Measurements from ENCODE around the gene XRCC5. TPM values are rescaled to one million over a fixed set of nuclear protein-coding genes. Genes with fewer than 3 reads are reported as not detected.

XRCC5 gene
- total RNA-seq, 1 experiment from 2014 or later, result 224 TPM

DNA sequence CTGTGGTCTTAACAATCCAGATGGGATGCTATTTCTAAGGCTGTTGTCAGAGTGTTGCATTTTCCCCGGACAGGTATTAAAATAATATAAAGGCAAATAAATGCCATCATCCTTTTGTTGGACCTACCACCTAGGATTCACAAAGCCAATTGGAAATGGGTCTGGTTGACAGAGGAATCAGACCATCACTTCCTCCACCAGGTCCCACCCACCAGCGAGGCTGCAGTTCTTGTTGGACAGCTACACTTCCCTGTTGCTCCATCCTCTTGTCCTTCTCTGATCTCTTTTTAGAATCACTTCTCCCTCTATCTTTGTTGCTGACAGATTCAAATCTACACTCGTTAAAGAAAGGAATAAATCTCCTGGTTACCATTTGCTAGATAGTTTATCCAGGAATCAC is 26.3 kb upstream of the XRCC5 start:
- DNase-seq (ENCODE audit: low read depth), result peak; percentile 53
- in situ Hi-C loops (cut with HindIII; ENCODE audit: low pct_unique_long_range_greater_than_20kb, low sequenced_read_pairs), result no loop called here

DNA sequence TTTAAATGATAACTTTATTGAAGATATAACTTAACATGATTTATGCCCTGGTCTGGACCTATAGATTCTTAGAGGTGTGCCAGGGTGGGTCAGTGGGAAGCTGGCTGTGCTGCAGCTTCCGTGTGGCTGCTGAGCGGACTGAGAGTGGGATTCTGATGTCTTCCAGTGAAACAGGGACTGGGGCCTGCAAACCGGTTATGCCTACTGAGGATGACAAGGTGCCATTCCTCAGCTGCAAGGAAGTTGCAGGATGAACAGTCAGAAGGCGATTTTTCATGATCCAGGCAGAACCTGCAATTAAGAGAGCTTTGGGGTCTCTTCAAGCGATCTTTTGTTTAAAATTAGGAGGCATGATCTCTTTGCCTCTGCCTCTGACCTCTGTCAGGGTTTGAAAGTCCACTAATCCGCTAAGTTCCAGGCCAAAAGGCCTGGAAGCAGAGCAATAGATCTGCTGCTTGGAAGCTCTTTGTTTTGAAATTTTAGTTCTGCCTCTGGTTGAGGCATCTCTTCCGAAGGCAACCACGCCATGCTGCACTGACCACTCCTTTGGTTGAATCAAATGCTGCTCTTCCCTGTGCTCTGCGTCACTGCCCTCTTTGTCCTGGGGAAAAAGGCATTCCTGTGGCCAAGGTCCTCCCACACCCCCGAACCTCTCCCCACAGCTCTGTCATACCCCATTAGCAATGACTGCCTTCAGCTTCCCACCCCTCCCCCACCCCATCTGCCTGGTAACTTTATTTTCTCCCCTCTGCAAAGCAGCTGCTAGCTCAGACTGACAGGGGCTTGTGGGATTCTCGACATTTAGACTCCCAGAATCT is 25.5 kb upstream of the XRCC5 start:
- in situ Hi-C loops (cut with HindIII; ENCODE audit: low pct_unique_long_range_greater_than_20kb, low sequenced_read_pairs), result no loop called here
- DNase-seq (ENCODE audit: low read depth), result peak; percentile 88

DNA sequence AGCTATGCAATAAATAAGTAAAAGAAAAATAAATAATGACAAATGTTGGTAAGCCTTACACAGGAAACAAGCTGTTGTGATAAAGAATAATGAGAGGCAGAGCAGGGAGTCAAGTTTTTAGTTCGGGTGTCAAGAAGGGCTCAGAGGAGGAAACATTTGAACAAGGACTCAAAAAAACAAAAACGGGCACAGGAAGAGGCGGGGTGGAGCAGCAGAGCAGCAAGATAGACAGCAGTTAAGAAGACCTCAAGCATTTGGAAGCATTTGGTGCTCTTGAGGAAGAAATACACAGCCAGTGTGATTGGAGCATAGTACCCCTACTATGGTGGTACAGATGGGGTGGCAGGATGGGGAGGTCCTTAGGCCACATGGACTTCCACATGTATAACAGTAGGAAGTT is 24.6 kb upstream of the XRCC5 start:
- peak; percentile 39 for DNase-seq (ENCODE audit: low read depth)
- in situ Hi-C loops (cut with HindIII; ENCODE audit: low pct_unique_long_range_greater_than_20kb, low sequenced_read_pairs), result no loop called here

DNA sequence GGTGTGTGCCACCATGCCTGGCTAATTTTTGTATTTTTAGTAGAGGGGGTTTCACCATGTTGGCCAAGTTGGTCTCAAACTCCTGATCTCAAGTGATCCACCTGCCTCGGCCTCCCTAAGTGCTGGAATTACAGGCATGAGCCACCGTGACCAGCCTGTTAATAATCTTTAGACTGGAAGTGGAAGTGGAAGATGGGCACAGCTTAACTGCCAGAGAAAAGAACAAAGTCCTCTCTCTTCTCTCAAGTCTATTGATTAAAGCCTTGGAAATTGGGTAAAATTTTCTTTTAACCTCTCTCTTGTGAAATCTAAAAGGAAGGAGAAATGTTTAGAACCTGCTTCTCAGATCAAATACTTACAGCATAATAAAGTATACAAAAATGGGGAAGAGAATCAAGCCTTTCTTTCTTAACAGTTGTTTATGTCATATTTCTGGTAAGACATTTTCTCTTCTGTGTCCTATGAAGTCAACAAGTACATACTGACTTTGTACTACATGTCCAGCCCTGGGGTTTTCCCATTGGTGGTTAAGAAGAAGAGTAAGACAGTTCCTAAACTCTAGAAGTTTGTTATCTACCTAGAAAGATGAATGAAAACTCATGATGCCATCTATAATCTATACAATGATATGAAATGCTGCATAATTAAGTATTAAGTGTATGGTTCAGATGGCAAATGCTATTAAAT is 22.8 kb upstream of the XRCC5 start:
- in situ Hi-C loops (cut with HindIII; ENCODE audit: low pct_unique_long_range_greater_than_20kb, low sequenced_read_pairs), result no loop called here
- DNase-seq (ENCODE audit: low read depth), result no peak

DNA sequence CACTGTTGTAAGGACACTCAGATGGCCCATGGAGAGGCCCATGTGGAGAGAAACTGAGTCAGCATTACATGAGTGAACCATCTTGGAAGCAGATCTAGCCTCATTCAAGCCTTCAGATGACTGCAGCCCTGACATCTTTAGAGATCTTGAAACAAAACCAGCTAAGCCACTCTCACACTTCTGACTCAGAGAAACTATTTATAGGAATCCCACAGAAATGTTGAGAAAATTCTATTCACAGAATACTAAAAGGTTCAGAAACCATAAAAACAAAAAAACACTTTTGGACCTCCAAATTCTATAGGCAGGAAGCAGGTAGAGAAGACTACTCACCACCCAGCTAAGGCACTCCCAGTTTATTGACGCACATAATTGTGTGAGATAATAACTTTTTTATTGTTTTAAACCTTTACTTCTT is 18.8 kb upstream of the XRCC5 start:
- in situ Hi-C loops (cut with HindIII; ENCODE audit: low pct_unique_long_range_greater_than_20kb, low sequenced_read_pairs), result no loop called here
- DNase-seq (ENCODE audit: low read depth), result no peak

DNA sequence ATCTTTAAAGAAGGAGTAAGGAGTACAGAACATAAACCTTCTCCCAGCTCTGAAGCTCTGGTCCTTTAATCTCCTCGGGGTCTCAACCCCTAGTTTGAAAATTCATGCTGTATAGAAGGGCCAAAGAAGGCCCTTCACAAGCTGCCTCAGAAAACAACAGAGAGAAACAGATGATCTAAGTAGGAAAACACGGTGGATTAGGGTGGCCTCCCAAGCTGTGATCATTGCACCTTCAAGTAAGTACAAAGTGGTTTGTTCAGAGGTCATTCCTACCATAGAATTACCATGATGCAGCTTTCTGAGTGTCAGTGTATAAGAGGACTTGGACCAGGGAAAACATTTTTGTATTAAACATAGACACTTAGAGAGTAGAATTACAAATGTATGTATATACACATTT is 16.5 kb upstream of the XRCC5 start:
- in situ Hi-C loops (cut with HindIII; ENCODE audit: low pct_unique_long_range_greater_than_20kb, low sequenced_read_pairs), result no loop called here

DNA sequence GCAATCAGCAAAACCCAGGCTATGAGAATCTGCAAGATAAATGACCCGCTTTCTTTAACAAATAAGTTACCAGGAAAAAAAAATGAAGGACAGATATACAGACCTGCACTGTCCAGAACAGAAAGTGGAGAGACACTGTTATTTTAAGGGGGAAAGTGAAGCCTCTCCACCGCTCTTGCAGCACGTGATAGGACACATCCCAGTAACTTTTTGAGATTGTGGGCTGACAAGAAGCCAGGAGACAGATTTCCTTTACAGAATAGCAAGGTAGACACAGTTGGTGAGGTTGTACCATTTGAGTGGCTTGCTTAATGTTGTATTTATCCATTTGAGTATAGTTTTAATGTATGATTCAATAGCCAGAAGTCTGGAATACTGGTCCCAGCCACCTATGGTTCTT is 14.4 kb upstream of the XRCC5 start:
- no peak for DNase-seq (ENCODE audit: low read depth)
- in situ Hi-C loops (cut with HindIII; ENCODE audit: low pct_unique_long_range_greater_than_20kb, low sequenced_read_pairs), result no loop called here

More for the DNA sequence above, 16.5 kb upstream of the XRCC5 start:
- no peak for DNase-seq (ENCODE audit: low read depth)

DNA sequence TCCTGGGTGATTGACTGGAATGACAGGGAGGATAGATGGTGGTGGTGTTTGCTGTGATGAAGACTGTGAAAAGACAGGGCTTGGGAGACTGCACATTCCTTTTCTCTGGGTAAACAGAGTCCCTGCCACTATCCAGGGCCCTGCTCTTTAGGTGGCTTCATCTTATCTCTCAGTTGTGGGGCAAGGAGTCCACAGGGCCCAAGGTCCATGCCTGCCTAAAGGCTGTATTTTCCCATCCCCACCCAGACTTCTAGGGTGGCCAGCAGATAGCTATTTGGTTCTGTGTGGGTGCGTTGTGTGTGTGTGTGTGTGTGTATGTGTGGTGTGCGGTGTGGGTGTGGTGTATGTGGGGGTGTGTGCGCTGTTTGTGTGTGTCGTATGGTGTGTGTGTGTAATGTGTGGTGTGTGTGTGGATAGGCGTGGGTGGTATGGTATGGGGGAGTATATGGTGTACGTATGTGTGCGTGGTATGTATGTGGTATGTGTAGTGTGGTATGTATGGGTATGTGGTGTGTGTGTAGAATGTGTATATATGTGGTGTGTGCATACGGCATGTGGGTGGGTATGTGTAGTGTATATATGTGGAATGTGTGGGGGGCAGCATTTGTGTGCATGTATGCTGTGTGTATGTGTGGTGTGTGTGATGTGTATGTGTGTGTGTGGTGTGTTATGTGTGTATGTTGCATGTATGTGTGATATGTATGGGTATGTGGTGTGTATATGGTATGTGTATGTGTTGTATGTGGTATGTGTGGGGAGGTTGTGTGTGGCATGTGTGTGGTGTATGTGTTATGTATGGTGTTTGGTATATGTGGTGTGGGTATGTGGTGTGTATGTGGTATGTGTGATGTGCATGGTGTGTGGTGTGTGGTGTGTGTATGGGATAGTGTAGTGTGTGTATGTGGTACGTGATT is 10.5 kb upstream of the XRCC5 start:
- DNase-seq (ENCODE audit: low read depth), result no peak
- in situ Hi-C loops (cut with HindIII; ENCODE audit: low pct_unique_long_range_greater_than_20kb, low sequenced_read_pairs), result no loop called here

DNA sequence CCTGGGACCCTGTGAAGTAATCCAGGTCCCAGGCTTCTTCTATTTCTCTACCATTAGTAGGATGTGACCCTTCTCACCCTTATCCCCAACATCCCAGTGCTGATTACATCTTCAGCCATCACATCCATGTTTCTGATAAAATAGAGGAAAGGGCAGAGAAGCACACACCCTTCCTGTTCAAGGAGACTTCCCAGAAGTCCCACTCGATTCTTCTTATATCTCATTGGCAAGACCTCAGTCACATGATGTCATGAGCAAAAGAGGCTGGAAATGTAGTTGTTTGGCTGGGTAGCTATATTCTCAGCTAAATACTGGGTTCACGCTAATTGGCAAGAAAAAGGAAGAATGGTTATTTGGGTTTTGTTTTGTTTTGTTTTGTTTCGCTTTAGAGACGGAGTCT is 8.0 kb upstream of the XRCC5 start:
- in situ Hi-C loops (cut with HindIII; ENCODE audit: low pct_unique_long_range_greater_than_20kb, low sequenced_read_pairs), result no loop called here
- no peak for DNase-seq (ENCODE audit: low read depth)

DNA sequence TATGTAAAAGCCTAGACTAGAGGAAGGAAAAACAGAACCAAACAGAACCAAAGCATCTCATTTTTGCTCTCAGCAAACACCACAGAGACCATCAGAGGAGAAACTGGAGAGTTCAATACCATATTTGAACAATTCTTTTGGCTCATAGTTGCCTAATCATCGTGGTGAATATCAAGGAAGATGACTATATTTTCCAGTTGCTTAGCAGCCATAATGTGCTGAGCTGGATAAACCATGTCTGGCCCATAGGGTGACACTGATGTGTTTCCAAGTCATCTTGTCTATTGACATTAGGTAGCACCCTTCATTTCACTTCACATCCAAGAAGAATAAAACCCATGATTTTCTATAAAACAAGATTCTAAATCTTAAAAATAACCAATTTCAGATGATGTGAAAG is 5.9 kb upstream of the XRCC5 start:
- in situ Hi-C loops (cut with HindIII; ENCODE audit: low pct_unique_long_range_greater_than_20kb, low sequenced_read_pairs), result no loop called here
- DNase-seq (ENCODE audit: low read depth), result no peak

DNA sequence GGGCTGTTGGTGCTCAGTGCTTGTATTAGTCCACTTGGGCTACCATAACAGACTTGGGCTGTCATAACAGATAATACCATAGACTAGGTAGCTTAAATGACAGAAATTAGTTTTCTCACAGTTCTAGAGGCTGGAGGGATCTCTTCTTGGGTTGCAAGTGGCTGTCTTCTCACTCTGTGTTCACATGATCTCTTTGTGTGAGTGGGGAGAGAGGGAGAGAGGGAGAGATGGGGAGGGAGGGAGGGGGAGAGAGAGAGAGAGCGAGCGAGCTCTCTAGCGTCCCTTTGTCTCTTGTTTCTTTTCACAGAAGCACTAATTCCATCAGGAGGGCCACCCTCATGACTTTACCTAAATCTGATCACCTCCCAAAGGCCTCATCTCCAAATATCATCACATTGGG is 4.5 kb upstream of the XRCC5 start:
- no peak for DNase-seq (ENCODE audit: low read depth)
- in situ Hi-C loops (cut with HindIII; ENCODE audit: low pct_unique_long_range_greater_than_20kb, low sequenced_read_pairs), result no loop called here

DNA sequence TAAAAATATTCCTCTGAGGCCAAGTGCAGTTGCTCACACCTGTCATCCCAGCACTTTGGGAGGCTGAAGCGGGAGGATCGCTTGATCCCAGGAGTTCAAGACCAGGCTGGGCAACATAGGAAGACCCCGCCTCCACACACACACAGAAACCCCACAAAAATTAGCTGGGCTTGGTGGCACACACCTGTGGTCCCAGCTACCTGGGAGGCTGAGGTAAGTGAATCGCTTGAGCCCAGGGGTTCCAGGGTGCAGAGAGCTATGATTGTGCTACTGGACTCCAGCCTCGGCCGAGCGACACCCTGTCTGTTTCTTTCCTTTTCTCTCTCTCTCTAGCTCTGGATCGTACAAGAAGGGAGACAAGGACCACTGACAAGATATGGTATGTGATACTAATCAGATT is 1.8 kb upstream of the XRCC5 start:
- in situ Hi-C loops (cut with HindIII; ENCODE audit: low pct_unique_long_range_greater_than_20kb, low sequenced_read_pairs), result no loop called here
- DNase-seq (ENCODE audit: low read depth), result no peak

DNA sequence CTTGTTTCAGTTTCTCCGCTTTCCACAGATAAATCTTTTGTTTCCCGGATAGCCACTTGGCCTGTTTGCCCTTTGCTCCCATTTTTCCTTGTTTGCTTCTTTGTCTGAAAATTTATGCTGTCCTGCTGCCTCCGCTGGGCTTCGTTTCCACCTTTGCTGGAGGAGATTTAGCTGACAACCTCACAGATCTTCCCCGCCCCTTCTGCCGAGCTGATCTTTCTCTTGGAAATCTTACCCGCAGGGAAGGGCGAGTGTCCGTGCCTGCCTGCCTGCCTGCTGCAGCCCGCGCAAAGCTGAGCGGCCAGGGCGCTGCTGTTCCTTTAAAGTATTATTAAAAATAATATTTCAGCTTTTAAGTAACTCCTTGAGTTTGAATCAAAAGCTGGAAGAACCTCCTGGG is 1.4 kb upstream of the XRCC5 start:
- in situ Hi-C loops (cut with HindIII; ENCODE audit: low pct_unique_long_range_greater_than_20kb, low sequenced_read_pairs), result no loop called here
- no peak for DNase-seq (ENCODE audit: low read depth)

DNA sequence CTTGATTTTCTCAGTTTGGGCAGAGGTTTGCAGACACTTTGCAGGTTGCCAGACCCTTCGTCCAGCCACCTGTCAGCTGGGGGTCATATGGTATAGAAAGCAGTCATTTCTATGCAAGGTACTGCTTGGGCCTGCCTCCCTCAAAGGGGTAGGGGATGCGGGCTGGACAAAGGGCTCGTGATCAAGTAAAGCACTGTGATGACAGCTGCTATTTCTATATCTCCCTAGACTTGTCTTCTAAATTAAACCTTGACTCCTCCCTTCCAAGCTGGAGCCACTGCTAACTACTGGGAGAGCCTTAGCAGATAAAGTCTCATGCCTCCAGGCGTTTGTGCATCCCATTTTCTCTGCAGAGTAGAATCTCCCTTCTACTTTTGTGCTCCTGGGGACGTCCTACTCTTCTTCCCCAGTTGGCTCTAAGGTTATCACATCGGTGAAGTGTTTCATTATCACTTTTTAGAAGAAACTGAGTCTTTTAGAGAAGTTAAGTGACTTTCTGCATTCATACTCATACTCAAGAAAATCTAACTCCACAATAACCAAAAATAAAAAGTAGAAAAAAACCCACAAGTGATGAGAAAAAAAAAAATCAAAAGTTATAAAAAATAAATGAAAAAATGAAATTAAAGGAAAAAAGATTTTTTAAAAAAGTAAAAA is 710 bp upstream of the XRCC5 start:
- no peak for DNase-seq (ENCODE audit: low read depth)
- in situ Hi-C loops (cut with HindIII; ENCODE audit: low pct_unique_long_range_greater_than_20kb, low sequenced_read_pairs), result no loop called here

DNA sequence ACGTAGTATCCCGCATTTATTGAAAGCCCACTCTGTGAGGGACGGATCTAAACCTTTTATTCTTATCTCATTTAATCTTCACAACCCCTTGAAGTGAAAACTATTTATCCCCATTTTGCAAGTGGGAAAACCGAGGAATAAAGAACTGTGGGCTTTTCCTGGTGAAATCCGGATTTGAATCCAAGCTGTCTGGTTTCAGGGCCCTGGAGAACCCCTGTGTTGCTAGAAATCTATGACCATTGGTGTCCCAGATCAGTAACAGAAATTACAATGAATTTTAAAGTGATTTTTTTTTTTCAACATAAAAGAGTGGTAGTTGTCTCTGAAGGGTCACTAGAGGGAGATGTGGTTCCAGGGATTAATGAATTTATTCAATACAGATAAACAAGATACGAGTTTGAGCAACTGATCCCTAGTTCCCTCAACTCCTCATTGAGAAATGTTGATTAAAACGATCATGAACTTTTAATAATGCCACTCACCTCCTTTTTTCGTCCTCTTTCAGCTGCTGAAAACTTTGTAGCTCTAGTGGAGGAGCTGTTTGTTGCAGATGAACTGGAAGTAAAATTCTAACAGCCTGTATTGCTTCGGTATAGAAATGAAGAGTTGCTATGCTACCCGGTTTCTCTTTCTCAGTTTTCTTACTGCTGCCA is 940 bp downstream of the XRCC5 start:
- peak; percentile 44 for DNase-seq (ENCODE audit: low read depth)
- in situ Hi-C loops (cut with HindIII; ENCODE audit: low pct_unique_long_range_greater_than_20kb, low sequenced_read_pairs), result no loop called here

DNA sequence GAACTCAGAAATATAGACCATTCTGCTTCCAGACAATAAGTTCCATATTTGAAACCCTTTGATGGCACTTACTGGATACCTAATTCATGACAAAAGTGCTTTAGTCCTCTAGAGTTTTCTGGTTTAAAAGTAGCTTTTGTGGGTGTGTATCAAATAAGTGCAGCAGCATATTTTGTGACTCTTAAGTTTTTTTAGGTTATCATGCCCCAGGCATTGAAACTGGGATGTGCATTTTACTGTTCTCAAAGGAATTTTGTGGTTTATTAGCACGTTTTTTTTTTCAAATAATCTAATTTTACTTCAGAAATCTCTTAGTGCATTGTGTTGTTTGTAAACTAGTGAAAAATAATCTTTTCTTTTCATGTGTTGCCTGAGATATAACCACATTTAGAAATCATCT is 1.5 kb downstream of the XRCC5 start:
- in situ Hi-C loops (cut with HindIII; ENCODE audit: low pct_unique_long_range_greater_than_20kb, low sequenced_read_pairs), result no loop called here
- DNase-seq (ENCODE audit: low read depth), result no peak

DNA sequence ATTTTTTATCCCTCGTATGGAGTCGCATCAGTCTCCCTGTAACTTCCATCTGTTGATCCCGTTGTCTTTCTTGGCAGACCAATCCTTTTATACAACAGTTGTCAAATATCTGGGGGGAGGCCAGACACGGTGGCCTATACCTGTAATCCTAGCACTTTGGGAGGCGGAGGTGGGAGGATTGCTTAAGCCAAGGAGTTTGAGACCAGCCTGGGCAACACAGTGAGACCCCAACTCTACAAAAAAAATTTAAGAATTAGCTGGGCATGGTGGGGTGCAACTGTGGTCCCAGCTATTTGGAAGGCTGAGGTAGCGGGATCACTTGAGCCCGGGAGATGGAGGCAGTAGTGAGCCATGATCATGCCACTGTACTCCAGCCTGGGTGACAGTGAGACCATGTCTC is 2.0 kb downstream of the XRCC5 start:
- DNase-seq (ENCODE audit: low read depth), result no peak
- in situ Hi-C loops (cut with HindIII; ENCODE audit: low pct_unique_long_range_greater_than_20kb, low sequenced_read_pairs), result no loop called here

DNA sequence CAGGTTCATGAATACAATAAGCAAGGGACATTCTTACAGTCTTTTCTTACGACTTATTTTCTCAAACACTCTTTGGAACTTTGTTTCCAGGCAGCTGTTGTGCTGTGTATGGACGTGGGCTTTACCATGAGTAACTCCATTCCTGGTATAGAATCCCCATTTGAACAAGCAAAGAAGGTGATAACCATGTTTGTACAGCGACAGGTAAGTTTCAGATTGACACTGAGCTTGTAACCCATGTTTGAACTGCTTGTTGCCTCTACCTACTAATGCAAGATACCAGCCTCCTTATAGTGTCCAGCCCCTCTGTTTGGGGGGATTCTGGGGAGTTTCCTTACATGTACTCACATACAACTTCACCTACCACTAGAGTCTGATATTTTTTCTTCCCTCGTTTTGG is 3.8 kb downstream of the XRCC5 start:
- DNase-seq (ENCODE audit: low read depth), result no peak
- in situ Hi-C loops (cut with HindIII; ENCODE audit: low pct_unique_long_range_greater_than_20kb, low sequenced_read_pairs), result no loop called here

Data from Caki2 (cell line).